DND-41 (cell line): ENCODE data around the gene USE1.

Experiments
- ATAC-seq: fragments of 200-7000 bp; cut with Tn5 transposase; 3 replicates; pipeline ENCODE4 v1.9.1; 2021; ENCODE audit warnings: low read depth; ENCODE audit not compliant: insufficient read depth
- DNase-seq: peaks from one replicate; pipeline ENCODE4 v3.0.0-alpha.2; 2020
- H2AFZ ChIP-seq: 2 replicates; pipeline ENCODE4 v1.6.0; 2012; ENCODE audit warnings: low read depth, low read length
- H3K27ac ChIP-seq: 2 replicates; pipeline ENCODE4 v1.5.1; 2012; ENCODE audit warnings: low read length, inconsistent platforms
- H3K27me3 ChIP-seq: fragments of 200-600 bp; sonication (generic); 2 replicates; pipeline ENCODE4 v1.6.0; 2012; ENCODE audit warnings: low read length, mild to moderate bottlenecking, inconsistent platforms; ENCODE audit not compliant: insufficient read depth, poor library complexity
- H3K36me3 ChIP-seq: 2 replicates; pipeline ENCODE4 v1.5.1; 2012; ENCODE audit warnings: low read length, inconsistent platforms; ENCODE audit not compliant: insufficient read depth
- H3K4me1 ChIP-seq: 2 replicates; pipeline ENCODE4 v1.5.1; 2012; ENCODE audit warnings: mild to moderate bottlenecking, low read length; ENCODE audit not compliant: insufficient read depth
- H3K4me2 ChIP-seq: 2 replicates; pipeline ENCODE4 v1.6.0; 2012; ENCODE audit warnings: mild to moderate bottlenecking, moderate library complexity, low read length, inconsistent platforms; ENCODE audit not compliant: insufficient read depth
- H3K4me3 ChIP-seq, 2 experiments: fragments of 200-600 bp in 1 of 2; shearing (Covaris generic) in 1 of 2; 2 replicates each; pipeline ENCODE4 v1.5.1; 2012 to 2016; ENCODE audit warnings: inconsistent platforms in 2 of 2, low read length in 2 of 2, mild to moderate bottlenecking in 2 of 2, low read depth in 1 of 2, moderate library complexity in 1 of 2
- H3K79me2 ChIP-seq: 2 replicates; pipeline ENCODE4 v1.6.0; 2012; ENCODE audit warnings: low read length, inconsistent platforms; ENCODE audit not compliant: insufficient read depth
- H3K9ac ChIP-seq: 2 replicates; pipeline ENCODE4 v1.6.0; 2012; ENCODE audit warnings: low read depth, mild to moderate bottlenecking, inconsistent platforms, low read length, moderate library complexity
- H3K9me3 ChIP-seq: 2 replicates; pipeline ENCODE4 v1.5.1; 2012; ENCODE audit warnings: low read length, moderate library complexity, mild to moderate bottlenecking, inconsistent platforms; ENCODE audit not compliant: insufficient read depth, severe bottlenecking
- H4K20me1 ChIP-seq: 2 replicates; pipeline ENCODE4 v1.6.0; 2012; ENCODE audit warnings: low read length; ENCODE audit not compliant: insufficient read depth
- CTCF ChIP-seq: IDR thresholded peaks from 2 replicates; pipeline ENCODE4 v1.5.1; 2012; ENCODE audit warnings: borderline replicate concordance, low read length, moderate library complexity, mild to moderate bottlenecking; ENCODE audit not compliant: poor library complexity, severe bottlenecking; ENCODE audit errors: extremely low read depth
- EZH2 ChIP-seq: IDR thresholded peaks from 3 replicates; pipeline ENCODE4 v1.6.1; 2012; ENCODE audit warnings: borderline replicate concordance, low read depth, mild to moderate bottlenecking, moderate library complexity, low read length, inconsistent platforms; ENCODE audit not compliant: severe bottlenecking

The USE1 gene

GRCh38 chr19:17259934-17260333 lies 44.8 kb downstream of the USE1 start:
- H2AFZ ChIP-seq = no peak overlapping the region
- H3K9me3 ChIP-seq = peaks cover 4% of the 10 kb centered on the region
- no peak overlapping the region for H3K4me3 ChIP-seq
- no peaks in the 10 kb centered on the region for H3K27me3 ChIP-seq
- peaks cover 5% of the 10 kb centered on the region for H3K4me1 ChIP-seq
- H3K27ac ChIP-seq = no peak overlapping the region
- no peaks in the 10 kb centered on the region for H4K20me1 ChIP-seq
- no peak overlapping the region for H3K9ac ChIP-seq
- no peak for TF ChIP-seq CTCF
- no peak for TF ChIP-seq EZH2
- no peak for DNase-seq
- H3K4me2 ChIP-seq = no peak overlapping the region
- ATAC-seq = no peak
- no peaks in the 10 kb centered on the region for H3K79me2 ChIP-seq
- no peaks in the 10 kb centered on the region for H3K36me3 ChIP-seq

GRCh38 chr19:17260842-17261325 lies 45.7 kb downstream of the USE1 start:
- H3K9ac ChIP-seq = no peak overlapping the region
- peaks cover 5% of the 10 kb centered on the region for H3K4me1 ChIP-seq
- TF ChIP-seq EZH2 = no peak
- peak; percentile 99 for TF ChIP-seq CTCF
- peak; percentile 100 for ATAC-seq
- DNase-seq = peak; percentile 87
- H2AFZ ChIP-seq = peak overlapping the region; percentile 71
- no peaks in the 10 kb centered on the region for H3K79me2 ChIP-seq
- no peaks in the 10 kb centered on the region for H4K20me1 ChIP-seq
- no peak overlapping the region for H3K4me3 ChIP-seq
- no peaks in the 10 kb centered on the region for H3K36me3 ChIP-seq
- 0 out of 2 replicates have a peak overlapping the region, but pooled peaks have one; percentile 32 for H3K4me2 ChIP-seq
- no peaks in the 10 kb centered on the region for H3K27me3 ChIP-seq
- peaks cover 4% of the 10 kb centered on the region for H3K9me3 ChIP-seq
- H3K27ac ChIP-seq = no peak overlapping the region

- H2AFZ ChIP-seq = no peak overlapping the region
- H3K79me2 ChIP-seq = peaks cover 3% of the 10 kb centered on the region
- peaks cover 4% of the 10 kb centered on the region for H3K9me3 ChIP-seq
- H3K9ac ChIP-seq = no peak overlapping the region
- no peaks in the 10 kb centered on the region for H4K20me1 ChIP-seq
- TF ChIP-seq CTCF (no peak), EZH2 (no peak)
- no peak for DNase-seq
- H3K4me3 ChIP-seq = no peak overlapping the region
- H3K4me1 ChIP-seq = peaks cover 10% of the 10 kb centered on the region
- no peaks in the 10 kb centered on the region for H3K27me3 ChIP-seq
- H3K4me2 ChIP-seq = no peak overlapping the region
- no peaks in the 10 kb centered on the region for H3K36me3 ChIP-seq
- no peak for ATAC-seq
- H3K27ac ChIP-seq = no peak overlapping the region
These were observed 47.4 kb downstream of the USE1 start for GRCh38 chr19:17262557-17262956.
